Large intestine (tissue), 3 donors: Measurements from ENCODE around the gene MINDY4. TPM values are rescaled to one million over a fixed set of nuclear protein-coding genes. Genes with fewer than 3 reads are reported as not detected.

Source experiments
- DNase-seq, 2 donors: peaks; one replicate each; pipeline versions ENCODE4 v3.0.0 to v3.0.0-alpha.2; 2013
- H3K27ac ChIP-seq: one replicate; pipeline ENCODE4 v1.5.1; 2013; ENCODE audit warnings: low read length
- H3K27me3 ChIP-seq: 2 replicates; pipeline ENCODE4 v1.6.1; 2013; ENCODE audit warnings: low read length; ENCODE audit not compliant: control insufficient read depth, insufficient read depth
- H3K36me3 ChIP-seq: 2 replicates; pipeline ENCODE4 v1.6.1; 2013; ENCODE audit warnings: low read length; ENCODE audit not compliant: control insufficient read depth, insufficient read depth
- H3K4me1 ChIP-seq: one replicate; pipeline ENCODE4 v1.6.1; 2013; ENCODE audit warnings: low read length; ENCODE audit not compliant: control insufficient read depth, insufficient read depth
- H3K4me3 ChIP-seq: one replicate; pipeline ENCODE4 v1.5.1; 2013; ENCODE audit warnings: low read length
- H3K9me3 ChIP-seq: one replicate; pipeline ENCODE4 v1.6.1; 2013; ENCODE audit warnings: mild to moderate bottlenecking, low read depth, low read length, moderate library complexity; ENCODE audit not compliant: control insufficient read depth
- WGBS: methylation state at CpG from one replicate; pipeline ENCODE4 v1.1.5; 2013; ENCODE audit warnings: low lambda C conversion rate; ENCODE audit not compliant: insufficient coverage; 5-methylcytosine and 5-hydroxymethylcytosine counted together
- polyA plus RNA-seq: library from polyadenylated mRNA; unstranded; fragments of 120-200 nt; gene quantifications from one replicate; pipeline ENCODE4 v1.2.1, GENCODE V29; 2013

Gene MINDY4
- polyA plus RNA-seq, 1 donor: 12.3 TPM

DNA sequence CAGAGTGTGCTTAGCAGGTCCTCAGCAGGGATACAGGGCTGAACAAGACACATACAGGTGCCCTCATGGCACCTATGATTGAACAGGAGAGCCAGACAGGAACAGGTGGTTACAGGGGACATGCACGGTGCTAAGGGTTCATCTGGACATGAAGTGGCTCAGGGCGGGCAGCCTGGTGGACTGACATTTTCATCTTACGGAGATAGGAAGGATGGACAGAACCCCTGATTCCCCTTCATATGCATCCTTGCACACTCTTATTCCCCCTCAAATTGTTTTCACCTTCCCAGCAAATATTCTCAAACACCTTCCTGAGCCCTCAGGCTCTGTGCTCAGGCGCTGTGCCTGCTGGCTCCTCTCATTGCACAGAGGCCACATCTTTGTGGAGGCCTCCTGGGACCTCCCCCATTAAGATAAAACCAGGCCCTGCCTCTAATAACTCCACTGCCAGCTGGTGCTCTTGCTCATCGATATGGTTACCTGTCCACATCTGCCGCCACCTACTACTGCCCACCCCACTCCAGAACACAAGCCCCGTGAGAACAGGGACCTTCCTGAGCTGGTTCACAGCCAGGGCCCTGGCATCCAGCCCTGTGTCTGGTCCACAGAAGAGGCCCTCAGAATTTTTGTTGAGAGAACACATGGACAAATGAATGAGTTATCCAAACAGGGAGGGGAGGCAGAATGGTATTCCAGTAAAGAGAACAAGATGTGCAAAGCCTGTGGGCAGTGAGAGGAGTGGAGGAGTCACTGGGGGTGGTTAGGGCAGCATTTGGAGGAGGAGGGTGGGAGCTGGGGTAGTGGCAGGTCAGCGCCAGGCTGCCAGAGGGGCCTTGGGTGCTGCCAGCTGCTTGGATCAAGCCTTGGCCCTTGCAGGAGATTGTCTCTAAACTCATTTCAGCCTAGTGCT, 71.6 kb downstream of the MINDY4 start:
- Histone ChIP-seq H3K27ac (no peak overlapping the region), H3K4me1 (peaks cover 7% of the 10 kb centered on the region), H3K9me3 (no peaks in the 10 kb centered on the region), H3K4me3 (no peak overlapping the region), H3K27me3 (no peaks in the 10 kb centered on the region), H3K36me3 (peaks cover 33% of the 10 kb centered on the region)
- WGBS: no CpG with 5 or more reads among the region's 8 CpGs
- DNase-seq: no peak

DNA sequence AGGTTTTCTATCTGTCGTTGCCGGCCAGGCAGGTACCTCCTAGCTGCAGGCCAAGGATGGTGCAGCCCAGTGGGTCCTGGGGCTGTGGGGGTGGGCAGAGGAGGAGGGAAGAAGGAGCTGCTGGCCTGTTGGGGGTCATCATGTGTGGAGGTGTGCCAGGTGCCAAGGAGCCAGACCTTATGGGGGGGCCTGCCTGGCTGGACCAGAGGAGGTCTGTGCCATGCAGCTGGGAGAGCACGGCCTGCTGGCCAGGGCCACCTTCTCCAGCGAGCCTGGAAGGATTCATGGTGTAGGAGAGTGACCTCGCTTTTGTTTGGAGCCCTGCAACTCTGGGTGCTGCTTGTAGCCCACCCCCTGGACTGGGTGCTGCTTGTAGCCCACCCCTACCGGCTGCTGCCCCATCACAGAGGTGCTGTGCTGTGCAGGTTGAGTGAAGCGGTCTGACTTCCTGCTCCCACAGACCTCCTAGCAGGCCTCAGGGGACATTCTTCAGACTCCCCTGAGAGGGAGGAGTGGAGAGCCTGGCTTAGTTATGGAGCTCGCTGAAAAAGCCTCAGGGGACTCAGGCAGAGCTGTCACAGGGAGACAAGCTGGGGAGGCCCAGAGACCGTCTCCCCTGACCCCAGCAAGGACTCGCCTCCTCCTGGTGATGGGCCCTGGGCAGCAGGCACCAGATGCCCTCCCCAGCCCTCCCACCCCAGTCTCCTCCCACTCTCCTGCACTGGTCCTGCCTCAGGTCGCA, 72.7 kb downstream of the MINDY4 start:
- Histone ChIP-seq H3K36me3 (peaks cover 30% of the 10 kb centered on the region), H3K4me1 (peaks cover 7% of the 10 kb centered on the region), H3K9me3 (no peaks in the 10 kb centered on the region), H3K27me3 (no peaks in the 10 kb centered on the region), H3K27ac (no peak overlapping the region), H3K4me3 (no peak overlapping the region)
- no CpG with 5 or more reads among the region's 11 CpGs for WGBS
- DNase-seq: no peak

DNA sequence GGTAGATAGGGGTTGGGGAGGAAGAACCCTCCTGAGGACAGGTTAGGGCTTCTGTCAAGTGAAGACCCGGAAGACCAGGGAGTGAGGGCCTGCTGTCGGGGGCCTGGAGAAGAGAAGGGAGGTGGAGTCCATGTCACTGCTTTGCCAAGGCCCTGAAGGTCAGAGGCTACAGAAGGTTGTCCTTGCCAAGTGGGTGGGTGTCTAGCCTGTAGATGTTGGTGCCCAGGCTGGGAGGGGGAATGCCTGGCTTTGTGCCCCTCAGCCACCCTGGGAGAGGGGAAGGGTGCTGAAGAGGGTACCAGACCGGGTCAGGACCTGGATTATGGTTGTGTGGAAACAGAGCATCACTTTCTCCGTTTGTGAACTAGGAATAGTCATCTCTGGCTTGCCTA, 73.3 kb downstream of the MINDY4 start:
- no peak for DNase-seq
- peaks cover 28% of the 10 kb centered on the region for H3K36me3 ChIP-seq
- H3K4me1 ChIP-seq: peaks cover 7% of the 10 kb centered on the region
- no peaks in the 10 kb centered on the region for H3K9me3 ChIP-seq
- no peak overlapping the region for H3K4me3 ChIP-seq
- no peaks in the 10 kb centered on the region for H3K27me3 ChIP-seq
- no CpG with 5 or more reads among the region's 4 CpGs for WGBS
- H3K27ac ChIP-seq: no peak overlapping the region

DNA sequence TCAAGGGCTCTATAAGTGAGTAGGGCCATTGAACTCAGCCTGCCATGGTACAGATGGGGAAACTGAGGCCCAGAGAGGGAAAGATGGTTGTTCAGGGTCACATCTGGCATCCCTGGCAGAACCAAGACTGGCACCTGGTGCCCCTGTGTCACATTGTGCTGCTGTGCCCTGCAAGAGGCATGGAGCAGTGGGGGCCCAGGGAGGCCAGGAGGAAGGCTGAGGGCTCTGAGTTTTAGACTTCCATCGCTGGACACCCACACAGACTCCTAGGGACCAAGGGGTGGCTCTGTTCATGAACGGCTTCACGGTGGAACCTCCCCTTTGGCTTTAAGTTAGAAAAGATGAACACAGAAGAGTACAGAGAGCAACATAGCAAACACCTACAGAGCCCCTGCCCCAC, 73.7 kb downstream of the MINDY4 start:
- Histone ChIP-seq H3K27me3 (no peaks in the 10 kb centered on the region), H3K9me3 (no peaks in the 10 kb centered on the region), H3K36me3 (peaks cover 24% of the 10 kb centered on the region), H3K4me3 (no peak overlapping the region), H3K27ac (no peak overlapping the region), H3K4me1 (peaks cover 7% of the 10 kb centered on the region)
- WGBS: no CpG with 5 or more reads among the region's 3 CpGs
- DNase-seq: no peak

DNA sequence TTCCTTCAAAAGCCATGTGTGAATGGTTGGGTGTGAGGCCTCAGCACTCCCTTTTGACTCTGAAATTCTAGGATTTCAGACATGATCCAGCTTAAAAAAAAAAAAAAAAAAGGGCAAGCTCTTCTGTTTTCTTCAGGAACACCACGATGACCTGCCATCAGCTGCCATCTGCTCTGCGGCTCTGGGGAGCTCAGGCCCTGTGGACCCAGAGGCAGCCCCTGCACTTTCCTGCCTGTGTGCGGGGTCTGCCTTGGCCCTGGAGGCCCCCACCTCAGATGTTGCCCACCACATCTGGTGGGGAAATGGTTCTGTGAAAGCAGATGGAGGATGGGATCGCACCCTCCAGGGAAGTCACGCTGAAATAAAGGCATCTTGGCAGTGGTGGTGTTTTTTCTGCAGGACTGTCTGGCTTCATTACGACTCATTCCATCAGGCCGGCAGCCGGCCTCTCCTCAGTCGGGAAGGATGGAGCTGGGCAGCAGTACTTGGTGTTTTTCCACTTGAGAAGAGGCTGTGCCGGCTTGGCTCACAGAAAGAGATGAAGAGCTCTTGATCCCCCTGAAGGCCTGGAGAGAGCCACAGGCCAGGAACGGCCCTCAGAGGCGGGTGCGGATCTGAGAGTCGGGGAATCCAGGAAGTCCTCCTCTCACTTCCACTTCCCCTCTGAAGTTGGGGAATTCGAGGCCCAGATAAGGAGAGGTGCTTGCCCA, 74.4 kb downstream of the MINDY4 start:
- H3K9me3 ChIP-seq: no peaks in the 10 kb centered on the region
- peak in 1 of 2 donors; percentile 18 for DNase-seq
- no peak overlapping the region for H3K4me3 ChIP-seq
- H3K4me1 ChIP-seq: peaks cover 7% of the 10 kb centered on the region
- H3K27me3 ChIP-seq: no peaks in the 10 kb centered on the region
- WGBS: no CpG with 5 or more reads among the region's 15 CpGs
- H3K36me3 ChIP-seq: peaks cover 19% of the 10 kb centered on the region
- peak overlapping the region; percentile 16 for H3K27ac ChIP-seq

DNA sequence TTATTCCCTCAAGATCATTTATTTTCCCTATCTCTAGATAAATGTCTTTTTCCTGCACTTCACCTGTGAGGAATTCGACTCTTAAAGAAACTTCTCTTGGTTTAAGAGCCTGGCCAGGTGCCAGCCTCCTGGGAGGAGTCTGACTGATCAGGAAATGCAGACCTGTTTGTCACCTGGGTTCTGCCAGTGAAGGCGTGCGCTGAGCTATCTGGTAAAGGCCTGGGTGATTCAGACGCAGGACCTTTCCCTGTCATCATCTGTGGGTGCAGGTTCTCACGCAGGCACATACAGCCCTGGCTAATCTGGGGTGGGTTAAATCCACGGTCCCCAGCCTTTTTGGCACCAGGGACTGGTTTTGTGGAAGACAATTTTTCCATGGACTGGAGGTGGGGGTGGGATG, 75.2 kb downstream of the MINDY4 start:
- DNase-seq: peak; percentile 62 to 81
- WGBS: no CpG with 5 or more reads among the region's 6 CpGs
- H3K4me1 ChIP-seq: peaks cover 7% of the 10 kb centered on the region
- H3K36me3 ChIP-seq: peaks cover 18% of the 10 kb centered on the region
- H3K4me3 ChIP-seq: no peak overlapping the region
- H3K27ac ChIP-seq: no peak overlapping the region
- H3K27me3 ChIP-seq: no peaks in the 10 kb centered on the region
- H3K9me3 ChIP-seq: no peaks in the 10 kb centered on the region

DNA sequence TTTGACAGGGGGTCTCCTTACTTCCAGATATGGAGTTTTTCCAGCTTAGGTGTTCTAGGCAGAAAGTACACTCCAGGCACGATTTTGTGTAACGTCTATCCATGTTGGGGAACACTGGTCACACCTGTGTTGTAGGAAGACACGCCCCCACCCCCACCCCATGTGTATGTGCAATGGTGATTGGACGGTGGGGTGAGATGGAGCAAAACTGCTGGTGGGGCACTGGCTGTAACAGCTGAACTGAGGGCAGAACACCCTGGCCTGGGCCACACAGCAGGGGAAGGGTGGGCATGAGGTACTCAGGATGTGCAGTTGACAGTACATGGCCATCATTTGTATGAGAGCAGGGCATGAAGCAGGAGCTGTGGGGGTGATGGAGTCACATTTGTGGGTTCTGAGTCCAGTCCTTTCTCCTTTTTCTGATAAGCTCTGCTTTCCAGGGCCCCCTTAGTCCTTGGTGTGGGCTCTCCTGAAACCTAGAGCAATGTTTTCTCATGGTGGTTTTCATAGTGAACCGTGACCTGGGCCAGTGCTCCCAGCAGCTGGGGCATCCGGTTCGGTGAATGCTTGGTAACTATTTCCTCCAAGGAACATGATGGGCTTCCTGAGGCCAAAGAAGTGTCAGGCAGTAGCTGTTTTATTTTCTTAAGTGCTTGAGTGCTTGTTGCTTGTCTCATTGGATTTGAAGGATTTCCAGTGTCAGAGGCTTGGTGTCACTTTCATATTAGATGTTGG, 77.1 kb downstream of the MINDY4 start:
- no peaks in the 10 kb centered on the region for H3K9me3 ChIP-seq
- no peak overlapping the region for H3K27ac ChIP-seq
- no peaks in the 10 kb centered on the region for H3K27me3 ChIP-seq
- WGBS: no CpG with 5 or more reads among the region's 7 CpGs
- no peak for DNase-seq
- peaks cover 14% of the 10 kb centered on the region for H3K36me3 ChIP-seq
- H3K4me1 ChIP-seq: peaks cover 7% of the 10 kb centered on the region
- H3K4me3 ChIP-seq: no peak overlapping the region

DNA sequence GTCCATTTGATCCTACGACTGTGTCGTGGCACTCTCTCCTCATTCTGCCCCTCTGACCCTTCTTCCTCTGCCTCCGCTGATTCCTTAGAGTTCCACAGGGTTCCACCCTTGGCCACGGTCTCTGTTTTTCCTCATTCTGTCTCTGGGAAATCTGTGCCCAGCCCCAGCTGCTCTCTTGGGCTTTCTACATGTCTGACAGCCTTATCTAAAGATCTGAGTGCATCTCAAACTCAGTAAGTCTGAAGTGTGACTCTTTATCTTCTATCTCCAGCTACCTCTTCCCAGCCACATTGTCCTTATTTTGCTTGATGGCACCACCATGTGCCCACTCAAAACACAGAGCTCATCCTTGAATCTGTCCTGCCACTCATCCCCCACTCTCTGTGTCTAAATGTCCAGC, 78.3 kb downstream of the MINDY4 start:
- Histone ChIP-seq H3K4me3 (no peak overlapping the region), H3K9me3 (no peaks in the 10 kb centered on the region), H3K4me1 (peaks cover 7% of the 10 kb centered on the region), H3K27ac (no peak overlapping the region), H3K27me3 (no peaks in the 10 kb centered on the region), H3K36me3 (peaks cover 27% of the 10 kb centered on the region)
- DNase-seq: no peak
- no CpG with 5 or more reads among the region's 4 CpGs for WGBS

DNA sequence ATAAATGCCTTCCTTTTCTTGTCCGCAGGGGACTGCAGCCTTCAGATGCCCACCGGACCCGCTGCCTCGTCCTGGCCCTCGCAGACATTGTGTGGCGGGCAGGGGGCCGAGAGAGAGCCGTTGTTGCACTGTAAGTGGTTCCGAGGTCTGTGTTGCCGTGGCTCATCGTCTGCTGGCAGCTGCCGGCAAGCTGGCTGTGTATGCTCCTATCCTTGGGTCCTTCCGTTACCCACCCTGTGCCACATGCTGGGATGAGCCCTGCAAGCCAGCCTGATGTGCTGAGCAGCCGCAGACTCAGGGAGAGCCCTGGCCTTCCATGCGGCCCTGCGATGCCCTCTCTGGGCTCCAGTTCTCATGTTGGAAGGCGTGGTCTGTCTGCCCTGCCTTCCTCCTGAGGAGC, 79.2 kb downstream of the MINDY4 start:
- WGBS: no CpG with 5 or more reads among the region's 17 CpGs
- DNase-seq: no peak
- Histone ChIP-seq H3K4me1 (peaks cover 7% of the 10 kb centered on the region), H3K4me3 (no peak overlapping the region), H3K36me3 (peaks cover 29% of the 10 kb centered on the region), H3K27ac (no peak overlapping the region), H3K9me3 (no peaks in the 10 kb centered on the region), H3K27me3 (no peaks in the 10 kb centered on the region)
